Bronchial epithelial cell (primary cell): Measurements from ENCODE around the gene RIPPLY2. TPM values are rescaled to one million over a fixed set of nuclear protein-coding genes. Genes with fewer than 3 reads are reported as not detected.
"Not testable (repeated sequence)": the region's sequence is repeated elsewhere in the genome, so short reads cannot be mapped to it uniquely, and the experiment has no call there.

Source experiments
- DNase-seq: peaks from one replicate; pipeline ENCODE4 v3.0.0-alpha.2; 2010; ENCODE audit warnings: low read depth
- FAIRE-seq: peaks from 2 replicates; lab custom pipeline; 2011; peaks lifted over from hg19 to GRCh38; lab: Jason Lieb, UNC
- H3K27me3 ChIP-seq: 2 replicates; pipeline ENCODE4 v1.5.1; 2011; ENCODE audit warnings: low read length; ENCODE audit not compliant: control insufficient read depth, insufficient read depth
- H3K36me3 ChIP-seq: 2 replicates; pipeline ENCODE4 v1.5.1; 2011; ENCODE audit warnings: low read length; ENCODE audit not compliant: control insufficient read depth, insufficient read depth
- H3K4me3 ChIP-seq: 2 replicates; pipeline ENCODE4 v1.5.1; 2011; ENCODE audit warnings: mild to moderate bottlenecking, low read depth, low read length, control low read depth
- total RNA-seq: library from RNA; depleted of rRNA; stranded (reverse); fragments of >200 nt; gene quantifications from 2 replicates; pipeline ENCODE4 v1.2.1, GENCODE V29; 2014
- TF ChIP-seq, protein P1 (sequence below): IDR thresholded peaks from 2 replicates; pipeline ENCODE4 v1.5.1; 2011; ENCODE audit warnings: mild to moderate bottlenecking, moderate library complexity, low read length, control low read depth, inconsistent platforms; ENCODE audit not compliant: insufficient read depth, severe bottlenecking

The RIPPLY2 gene
- total RNA-seq, 1 donor from 2014 or later: not detected

- TF ChIP-seq, protein P1, sequence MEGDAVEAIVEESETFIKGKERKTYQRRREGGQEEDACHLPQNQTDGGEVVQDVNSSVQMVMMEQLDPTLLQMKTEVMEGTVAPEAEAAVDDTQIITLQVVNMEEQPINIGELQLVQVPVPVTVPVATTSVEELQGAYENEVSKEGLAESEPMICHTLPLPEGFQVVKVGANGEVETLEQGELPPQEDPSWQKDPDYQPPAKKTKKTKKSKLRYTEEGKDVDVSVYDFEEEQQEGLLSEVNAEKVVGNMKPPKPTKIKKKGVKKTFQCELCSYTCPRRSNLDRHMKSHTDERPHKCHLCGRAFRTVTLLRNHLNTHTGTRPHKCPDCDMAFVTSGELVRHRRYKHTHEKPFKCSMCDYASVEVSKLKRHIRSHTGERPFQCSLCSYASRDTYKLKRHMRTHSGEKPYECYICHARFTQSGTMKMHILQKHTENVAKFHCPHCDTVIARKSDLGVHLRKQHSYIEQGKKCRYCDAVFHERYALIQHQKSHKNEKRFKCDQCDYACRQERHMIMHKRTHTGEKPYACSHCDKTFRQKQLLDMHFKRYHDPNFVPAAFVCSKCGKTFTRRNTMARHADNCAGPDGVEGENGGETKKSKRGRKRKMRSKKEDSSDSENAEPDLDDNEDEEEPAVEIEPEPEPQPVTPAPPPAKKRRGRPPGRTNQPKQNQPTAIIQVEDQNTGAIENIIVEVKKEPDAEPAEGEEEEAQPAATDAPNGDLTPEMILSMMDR: no peak
- no peak for DNase-seq
- Histone ChIP-seq H3K4me3 (no peak overlapping the region), H3K36me3 (no peaks in the 10 kb centered on the region), H3K27me3 (no peaks in the 10 kb centered on the region)
- no peak for FAIRE-seq
Observed at GRCh38 chr6:83891586-83891985, 38.4 kb downstream of the RIPPLY2 start.

DNA sequence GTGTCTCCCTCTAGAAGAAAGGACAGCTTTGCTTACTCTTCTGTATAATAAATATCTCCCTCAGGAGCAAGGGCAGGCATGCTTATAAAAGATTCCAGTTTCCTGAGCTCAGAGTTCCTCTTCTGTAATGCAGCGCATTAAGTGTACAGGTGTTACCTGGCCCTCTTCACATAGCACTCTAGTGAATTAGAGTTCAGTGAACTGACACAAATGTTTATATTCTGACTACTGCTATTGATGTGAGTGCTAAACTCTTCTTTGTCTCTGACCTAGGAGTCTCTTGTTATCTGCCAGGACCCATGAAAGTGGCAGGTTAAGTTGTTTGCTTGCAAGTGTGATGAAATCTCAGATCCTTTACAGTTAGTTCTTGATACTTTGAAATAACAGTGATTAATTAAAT lies 39.9 kb downstream of the RIPPLY2 start:
- FAIRE-seq: no peak
- TF ChIP-seq, protein P1: no peak

GRCh38 chr6:83897094-83897493 lies 43.9 kb downstream of the RIPPLY2 start:
- FAIRE-seq, H3K36me3 ChIP-seq, H3K27me3 ChIP-seq, H3K4me3 ChIP-seq, DNase-seq: not testable (repeated sequence)

More for the DNA sequence above, 39.9 kb downstream of the RIPPLY2 start:
- DNase-seq: no peak
- no peaks in the 10 kb centered on the region for H3K27me3 ChIP-seq
- H3K4me3 ChIP-seq: no peak overlapping the region
- H3K36me3 ChIP-seq: no peaks in the 10 kb centered on the region

GRCh38 chr6:83901624-83902023 lies 48.5 kb downstream of the RIPPLY2 start:
- TF ChIP-seq, protein P1: no peak
- Histone ChIP-seq H3K4me3 (no peak overlapping the region), H3K36me3 (no peaks in the 10 kb centered on the region), H3K27me3 (no peaks in the 10 kb centered on the region)
- DNase-seq (no peak), FAIRE-seq (no peak)

GRCh38 chr6:83904395-83904794 lies 51.2 kb downstream of the RIPPLY2 start:
- H3K4me3 ChIP-seq: no peak overlapping the region
- no peaks in the 10 kb centered on the region for H3K36me3 ChIP-seq
- TF ChIP-seq, protein P1: no peak
- no peaks in the 10 kb centered on the region for H3K27me3 ChIP-seq
- no peak for DNase-seq
- no peak for FAIRE-seq

GRCh38 chr6:83905648-83906047 lies 52.5 kb downstream of the RIPPLY2 start:
- Histone ChIP-seq H3K36me3 (no peaks in the 10 kb centered on the region), H3K27me3 (no peaks in the 10 kb centered on the region), H3K4me3 (no peak overlapping the region)
- TF ChIP-seq, protein P1: no peak
- FAIRE-seq (no peak), DNase-seq (no peak)

Other genes with a start within 250 kb of the RIPPLY2 start
- under 0.01 TPM in 1 of 2 replicates, not detected in the other for gene SNAP91, start 144.3 kb upstream of the RIPPLY2 start, total RNA-seq
- 4.7 and 5.4 TPM in 2 replicates for gene CYB5R4, start 6.3 kb downstream of the RIPPLY2 start, total RNA-seq
- 0.13 and 0.26 TPM in 2 replicates for gene MRAP2, start 180.4 kb downstream of the RIPPLY2 start, total RNA-seq